Activated CD8-positive, alpha-beta T cell treated with anti-CD3 and anti-CD28 coated beads, Interleukin-2, amount 10 ng/mL, durations not matched to agents 7 days and 5 days (primary cell): ENCODE results near the gene THAP7. TPM values are rescaled to one million over a fixed set of nuclear protein-coding genes. Genes with fewer than 3 reads are reported as not detected.

Experiments used
- ATAC-seq: fragments of 150-1000 bp; cut with Tn5 transposase; one replicate; pipeline ENCODE4 v1.10.0; 2021; ENCODE audit warnings: moderate library complexity
- CTCF ChIA-PET: fragments of 350-600 bp; sonication (Branson Sonifier 250); formaldehyde crosslinking; loops from one replicate; lab custom pipeline; 2021; ENCODE audit warnings: antibody characterized with exemption; lab: Charles Lee
- POLR2A ChIA-PET: fragments of 350-600 bp; sonication (Branson Sonifier 250); formaldehyde crosslinking; loops from one replicate; lab custom pipeline; 2021; ENCODE audit warnings: antibody characterized with exemption; lab: Charles Lee
- DNase-seq: peaks from one replicate; pipeline ENCODE4 v3.0.0-alpha.2; 2020
- H3K27ac Mint-ChIP-seq: one replicate; pipeline ENCODE4 v1.8.0; 2021; ENCODE audit warnings: mild to moderate bottlenecking, mixed read lengths
- H3K27me3 Mint-ChIP-seq: one replicate; pipeline ENCODE4 v1.8.0; 2021; ENCODE audit warnings: low read depth, mixed read lengths
- H3K36me3 Mint-ChIP-seq: one replicate; pipeline ENCODE4 v1.8.0; 2021; ENCODE audit warnings: low read depth, mixed read lengths
- H3K4me1 Mint-ChIP-seq: one replicate; pipeline ENCODE4 v1.8.0; 2021; ENCODE audit warnings: low read depth, mixed read lengths
- H3K4me3 Mint-ChIP-seq: one replicate; pipeline ENCODE4 v1.8.0; 2021; ENCODE audit warnings: mild to moderate bottlenecking, mixed read lengths
- H3K9me3 Mint-ChIP-seq: one replicate; pipeline ENCODE4 v1.8.0; 2022; ENCODE audit warnings: mixed read lengths; ENCODE audit not compliant: insufficient read depth
- total RNA-seq, 2 experiments: library from RNA; stranded (reverse); gene quantifications; one replicate each; pipeline ENCODE4 v1.2.3, GENCODE V29; 2021

The THAP7 gene
- total RNA-seq, 2 experiments from 2014 or later = 31.7 to 32.0 TPM

DNA sequence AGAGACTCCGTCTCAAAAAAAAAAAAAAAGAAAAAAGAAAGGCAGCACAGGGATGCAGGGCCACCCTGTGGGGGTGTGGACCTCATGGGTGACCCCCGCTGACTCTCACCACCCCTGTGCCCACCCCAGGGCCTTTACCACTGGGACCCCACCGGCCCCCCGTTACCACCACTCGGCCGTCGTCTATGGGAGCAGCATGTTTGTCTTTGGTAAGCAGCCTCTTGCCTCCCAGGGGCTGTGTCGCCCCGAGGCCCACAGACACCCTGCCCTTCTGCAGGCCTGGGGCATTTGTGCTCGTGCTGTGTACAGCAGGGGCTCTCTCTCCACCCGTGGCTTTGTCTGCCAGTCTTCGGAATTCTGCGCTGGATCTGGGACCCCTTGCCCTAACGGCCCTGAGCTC lies 14.5 kb downstream of the THAP7 start:
- DNase-seq = no peak
- no peaks in the 10 kb centered on the region for H3K27me3 Mint-ChIP-seq
- no peaks in the 10 kb centered on the region for H3K9me3 Mint-ChIP-seq
- CTCF ChIA-PET = no interaction called here
- POLR2A ChIA-PET = interaction anchor here (0.7 kb wide), 1 partner anchor 13 kb away, joined by 4 read pairs; no protein-coding TSS in a partner anchor
- H3K4me1 Mint-ChIP-seq = peaks cover 27% of the 10 kb centered on the region
- no peak overlapping the region for H3K27ac Mint-ChIP-seq
- ATAC-seq = no peak
- peaks cover 19% of the 10 kb centered on the region for H3K36me3 Mint-ChIP-seq
- H3K4me3 Mint-ChIP-seq = no peak overlapping the region

DNA sequence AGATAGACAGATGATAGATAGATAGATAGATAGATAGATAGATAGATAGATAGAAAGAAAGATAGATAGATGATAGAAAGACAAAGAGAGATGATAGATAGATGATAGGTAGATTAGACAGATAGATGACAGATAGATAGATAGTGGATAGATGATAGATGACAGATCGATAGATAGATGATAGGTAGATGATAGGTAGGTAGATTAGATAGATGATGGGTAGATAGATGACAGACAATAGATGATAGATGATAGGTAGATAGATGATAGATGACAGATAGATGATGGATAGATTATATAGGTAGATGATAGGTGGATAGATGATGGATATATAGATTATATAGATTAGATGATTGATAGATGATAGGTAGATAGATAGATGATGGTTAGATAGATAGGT lies 15.6 kb downstream of the THAP7 start:
- Mint-ChIP-seq H3K36me3 (peaks cover 19% of the 10 kb centered on the region), H3K4me3 (no peak overlapping the region), H3K27ac (no peak overlapping the region), H3K27me3 (no peaks in the 10 kb centered on the region), H3K9me3 (no peaks in the 10 kb centered on the region), H3K4me1 (peaks cover 31% of the 10 kb centered on the region)
- POLR2A ChIA-PET = no interaction called here
- DNase-seq = no peak
- CTCF ChIA-PET = no interaction called here
- no peak for ATAC-seq

GRCh38 chr22:20985720-20986119 lies 16.2 kb downstream of the THAP7 start:
- CTCF ChIA-PET = no interaction called here
- POLR2A ChIA-PET = no interaction called here
- Mint-ChIP-seq H3K36me3 (peaks cover 19% of the 10 kb centered on the region), H3K27me3 (no peaks in the 10 kb centered on the region), H3K4me1 (peaks cover 37% of the 10 kb centered on the region), H3K4me3 (no peak overlapping the region), H3K9me3 (no peaks in the 10 kb centered on the region), H3K27ac (no peak overlapping the region)
- DNase-seq (no peak), ATAC-seq (no peak)

GRCh38 chr22:20983081-20983771 lies 18.7 kb downstream of the THAP7 start:
- peak overlapping the region; percentile 95 for H3K27ac Mint-ChIP-seq
- peak overlapping the region; percentile 93 for H3K4me3 Mint-ChIP-seq
- H3K36me3 Mint-ChIP-seq = peaks cover 22% of the 10 kb centered on the region
- no peak for DNase-seq
- ChIA-PET POLR2A (interaction anchor here (0.8 to 4.2 kb wide), 3 partner anchors 16 to 62 kb away, joined by 3 to 17 read pairs (median 7); partner anchors contain the start of gene THAP7), CTCF (interaction anchor here (1.0 to 2.1 kb wide), 6 partner anchors 10 to 179 kb away, joined by 3 to 6 read pairs (median 3); no protein-coding TSS in a partner anchor)
- ATAC-seq = no peak
- H3K4me1 Mint-ChIP-seq = peaks cover 38% of the 10 kb centered on the region
- H3K9me3 Mint-ChIP-seq = peaks cover 11% of the 10 kb centered on the region
- H3K27me3 Mint-ChIP-seq = peaks cover 2% of the 10 kb centered on the region

DNA sequence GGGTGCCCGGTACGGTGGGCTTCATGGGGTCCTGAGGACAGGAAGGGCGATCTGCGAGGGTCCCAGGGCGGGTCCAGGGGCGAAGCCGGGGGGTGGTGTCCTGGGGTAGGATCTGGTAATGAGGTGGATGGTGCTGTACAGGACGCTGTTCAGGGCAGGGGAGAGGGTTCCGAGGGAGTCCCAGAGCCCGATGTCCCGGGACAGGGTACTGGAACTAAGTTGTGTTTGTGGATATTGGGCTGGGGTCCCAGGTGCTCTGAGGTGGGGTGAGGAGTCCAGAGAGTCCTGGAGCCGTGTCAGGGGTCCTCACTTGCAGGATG lies 19.4 kb downstream of the THAP7 start:
- ATAC-seq (peak; percentile 11), DNase-seq (no peak)
- ChIA-PET CTCF (interaction anchor here (0.6 to 2.1 kb wide), 11 partner anchors 10 to 178 kb away, joined by 3 to 6 read pairs (median 3); partner anchors contain the start of gene AIFM3), POLR2A (interaction anchor here (0.6 to 4.2 kb wide), 5 partner anchors 14 to 62 kb away, joined by 3 to 17 read pairs (median 3); partner anchors contain the start of gene THAP7)
- Mint-ChIP-seq H3K4me1 (peaks cover 38% of the 10 kb centered on the region), H3K27ac (peak overlapping the region; percentile 95), H3K36me3 (peaks cover 17% of the 10 kb centered on the region), H3K27me3 (peaks cover 2% of the 10 kb centered on the region), H3K9me3 (peaks cover 11% of the 10 kb centered on the region), H3K4me3 (peak overlapping the region; percentile 93)

DNA sequence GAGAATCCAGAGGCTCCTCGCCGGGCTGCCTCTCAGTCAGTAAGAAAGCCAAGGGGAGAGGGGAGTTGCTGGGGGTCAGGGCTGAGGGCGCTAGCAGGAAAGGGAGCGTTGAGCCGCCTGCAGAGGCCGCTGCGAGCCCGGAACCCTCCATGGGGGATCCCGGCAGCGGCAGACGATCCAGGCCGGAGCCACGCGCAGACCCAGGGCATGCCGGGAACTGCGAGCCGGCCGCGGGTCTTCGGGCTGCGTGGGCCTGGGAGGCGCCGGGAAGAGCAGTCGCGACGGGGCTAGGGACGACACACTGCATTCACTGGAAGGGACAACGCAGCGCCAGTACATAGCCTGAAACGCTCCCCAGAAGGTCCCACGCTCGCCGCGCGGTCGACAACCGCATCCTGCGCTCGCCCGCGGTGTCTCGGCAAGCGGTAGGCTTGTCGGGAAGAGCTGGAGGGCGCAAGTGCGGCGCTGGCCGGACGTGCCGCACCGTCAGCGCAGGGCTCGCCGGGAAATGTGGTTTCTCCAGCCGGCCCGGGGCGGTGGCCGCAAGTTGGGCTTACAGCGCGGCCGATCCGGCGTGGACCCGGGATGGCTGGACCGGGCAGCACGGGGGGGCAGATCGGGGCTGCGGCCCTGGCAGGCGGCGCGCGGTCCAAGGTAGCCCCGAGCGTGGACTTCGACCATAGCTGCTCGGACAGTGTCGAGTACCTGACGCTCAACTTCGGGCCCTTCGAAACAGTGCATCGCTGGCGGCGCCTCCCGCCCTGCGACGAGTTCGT lies 19.9 kb downstream of the THAP7 start, which contains the start of gene LZTR1:
LZTR1 (plus strand) TSS at position 511 of the 776 bp plus-strand sequence; CDS start at position 586, 75 bp downstream.
- peaks cover 17% of the 10 kb centered on the region for H3K36me3 Mint-ChIP-seq
- DNase-seq (peak; percentile 80), ATAC-seq (peak; percentile 80)
- peak within 1 kb of the TSS; percentile 93 for H3K4me3 Mint-ChIP-seq
- H3K9me3 Mint-ChIP-seq = peaks cover 11% of the 10 kb centered on the region
- peaks cover 38% of the 10 kb centered on the region for H3K4me1 Mint-ChIP-seq
- peaks cover 2% of the 10 kb centered on the region for H3K27me3 Mint-ChIP-seq
- peak within 1 kb of the TSS; percentile 95 for H3K27ac Mint-ChIP-seq
- POLR2A ChIA-PET = interaction anchor here (0.6 to 4.2 kb wide), 4 partner anchors 14 to 33 kb away, joined by 3 to 17 read pairs (median 5); partner anchors contain the start of gene THAP7
- CTCF ChIA-PET = interaction anchor here (0.6 to 2.1 kb wide), 10 partner anchors 9 to 178 kb away, joined by 3 to 6 read pairs (median 3); partner anchors contain the start of gene AIFM3

GRCh38 chr22:20980938-20981722 lies 20.8 kb downstream of the THAP7 start:
- CTCF ChIA-PET = interaction anchor here (0.7 to 2.1 kb wide), 5 partner anchors 8 to 64 kb away, joined by 3 to 6 read pairs (median 4); no protein-coding TSS in a partner anchor
- POLR2A ChIA-PET = interaction anchor here (1.7 to 4.2 kb wide), 2 partner anchors 18 to 21 kb away, joined by 7 to 17 read pairs; partner anchors contain the start of gene THAP7
- Mint-ChIP-seq H3K4me3 (peak overlapping the region; percentile 93), H3K27me3 (peaks cover 2% of the 10 kb centered on the region), H3K27ac (peak overlapping the region; percentile 95), H3K4me1 (peaks cover 38% of the 10 kb centered on the region), H3K36me3 (peaks cover 13% of the 10 kb centered on the region), H3K9me3 (peaks cover 11% of the 10 kb centered on the region)
- ATAC-seq (no peak), DNase-seq (no peak)

GRCh38 chr22:20980523-20980922 lies 21.4 kb downstream of the THAP7 start:
- no peak for DNase-seq
- Mint-ChIP-seq H3K27me3 (peaks cover 2% of the 10 kb centered on the region), H3K4me3 (no peak overlapping the region), H3K9me3 (peaks cover 11% of the 10 kb centered on the region), H3K36me3 (peaks cover 13% of the 10 kb centered on the region), H3K4me1 (peaks cover 38% of the 10 kb centered on the region), H3K27ac (no peak overlapping the region)
- CTCF ChIA-PET = interaction anchor here (0.7 to 1.3 kb wide), 3 partner anchors 19 to 122 kb away, joined by 3 read pairs; no protein-coding TSS in a partner anchor
- ATAC-seq = no peak
- POLR2A ChIA-PET = interaction anchor here (4.2 kb wide), 1 partner anchor 21 kb away, joined by 17 read pairs; the partner anchor contains the start of gene THAP7

- ATAC-seq (no peak), DNase-seq (no peak)
- peaks cover 2% of the 10 kb centered on the region for H3K27me3 Mint-ChIP-seq
- peaks cover 11% of the 10 kb centered on the region for H3K9me3 Mint-ChIP-seq
- H3K4me3 Mint-ChIP-seq = no peak overlapping the region
- H3K36me3 Mint-ChIP-seq = peaks cover 13% of the 10 kb centered on the region
- no peak overlapping the region for H3K27ac Mint-ChIP-seq
- POLR2A ChIA-PET = interaction anchor here (4.2 kb wide), 1 partner anchor 22 kb away, joined by 17 read pairs; the partner anchor contains the start of gene THAP7
- peaks cover 38% of the 10 kb centered on the region for H3K4me1 Mint-ChIP-seq
- CTCF ChIA-PET = interaction anchor here (0.9 to 1.3 kb wide), 2 partner anchors 19 to 122 kb away, joined by 3 read pairs; no protein-coding TSS in a partner anchor
These were observed 21.9 kb downstream of the THAP7 start for GRCh38 chr22:20979940-20980453.

DNA sequence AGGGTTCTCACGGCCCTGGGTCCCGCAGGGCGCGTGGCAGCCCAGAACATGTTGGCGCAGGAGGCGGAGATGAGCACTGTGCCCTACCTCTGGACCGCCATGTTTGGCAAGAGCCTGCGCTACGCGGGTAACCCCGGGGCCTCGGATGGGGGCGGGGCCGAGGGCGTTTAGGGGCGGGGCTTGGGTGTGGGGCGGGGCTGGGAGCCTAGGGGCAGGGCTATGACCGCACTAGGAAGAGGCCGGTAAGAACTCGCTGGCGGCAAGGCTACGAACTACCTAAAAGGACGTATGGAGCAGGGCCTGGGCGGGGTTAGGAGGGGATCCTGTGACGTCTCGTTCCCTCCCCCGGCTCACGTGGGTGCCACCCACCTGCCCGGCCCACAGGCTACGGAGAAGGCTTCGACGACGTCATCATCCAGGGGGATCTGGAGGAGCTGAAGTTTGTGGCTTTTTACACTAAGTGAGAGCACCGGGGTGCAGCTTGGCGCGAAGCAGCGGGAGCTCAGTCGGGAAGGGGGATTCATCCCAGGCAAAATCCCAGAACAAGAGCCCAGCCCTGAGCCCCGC lies 22.6 kb downstream of the THAP7 start:
- Mint-ChIP-seq H3K27me3 (peaks cover 2% of the 10 kb centered on the region), H3K27ac (peak overlapping the region; percentile 57), H3K4me1 (peaks cover 38% of the 10 kb centered on the region), H3K9me3 (peaks cover 11% of the 10 kb centered on the region), H3K36me3 (peaks cover 12% of the 10 kb centered on the region), H3K4me3 (peak overlapping the region; percentile 40)
- ChIA-PET CTCF (interaction anchor here (0.9 to 1.3 kb wide), 2 partner anchors 18 to 123 kb away, joined by 3 read pairs; no protein-coding TSS in a partner anchor), POLR2A (interaction anchor here (4.2 kb wide), 1 partner anchor 23 kb away, joined by 17 read pairs; the partner anchor contains the start of gene THAP7)
- peak; percentile 74 for DNase-seq
- peak; percentile 54 for ATAC-seq
